CD4-positive, CD25-positive, alpha-beta regulatory T cell (primary cell): ENCODE results near the gene TIAM2. TPM values are rescaled to one million over a fixed set of nuclear protein-coding genes. Genes with fewer than 3 reads are reported as not detected.

Experiments
- ATAC-seq, 2 donors: fragments of 150-1000 bp; cut with Tn5 transposase; one replicate each; pipeline ENCODE4 v1.10.0; 2021; ENCODE audit warnings: low read depth in 2 of 2, moderate number of reproducible peaks in 2 of 2, moderate library complexity in 1 of 2
- DNase-seq, 3 donors: peaks; one replicate each; pipeline versions ENCODE4 v3.0.0 to v3.0.0-alpha.2; 2012 to 2022; ENCODE audit warnings: mixed read lengths in 1 of 3
- H3K27ac ChIP-seq: one replicate; pipeline ENCODE4 v1.7.0; 2013; ENCODE audit warnings: mild to moderate bottlenecking, low read length; ENCODE audit not compliant: insufficient read depth, poor library complexity, severe bottlenecking
- H3K27me3 ChIP-seq: one replicate; pipeline ENCODE4 v1.7.0; 2013; ENCODE audit warnings: low read length; ENCODE audit not compliant: control insufficient read depth, insufficient read depth
- H3K36me3 ChIP-seq: one replicate; pipeline ENCODE4 v1.7.0; 2013; ENCODE audit warnings: mild to moderate bottlenecking, low read length, moderate library complexity; ENCODE audit not compliant: control insufficient read depth, insufficient read depth
- H3K4me1 ChIP-seq: 2 replicates; pipeline ENCODE4 v1.7.0; 2013; ENCODE audit warnings: mild to moderate bottlenecking, low read length; ENCODE audit not compliant: insufficient read depth, control insufficient read depth, poor library complexity, severe bottlenecking
- H3K4me3 ChIP-seq: one replicate; pipeline ENCODE4 v1.7.0; 2013; ENCODE audit warnings: low read depth, mild to moderate bottlenecking, low read length, moderate library complexity
- H3K9me3 ChIP-seq, 2 experiments: 1 replicate in 1 of 2; 2 replicates in 1 of 2; pipeline ENCODE4 v1.7.0; 2013; ENCODE audit warnings: low read length in 2 of 2, mild to moderate bottlenecking in 1 of 2, moderate library complexity in 1 of 2; ENCODE audit not compliant: control insufficient read depth in 2 of 2
- H3K27ac Mint-ChIP-seq, 3 donors: one replicate each; pipeline ENCODE4 v1.8.0; 2020 to 2022; ENCODE audit warnings: mild to moderate bottlenecking in 3 of 3, mixed read lengths in 3 of 3, moderate library complexity in 2 of 3
- H3K27me3 Mint-ChIP-seq: one replicate; pipeline ENCODE4 v1.8.0; 2022; ENCODE audit warnings: mild to moderate bottlenecking, mixed read lengths
- H3K36me3 Mint-ChIP-seq: one replicate; pipeline ENCODE4 v1.8.0; 2020; ENCODE audit warnings: mixed read lengths
- H3K4me1 Mint-ChIP-seq, 4 donors: one replicate each; pipeline ENCODE4 v1.8.0; 2020 to 2022; ENCODE audit warnings: mixed read lengths in 4 of 4, mild to moderate bottlenecking in 1 of 4
- H3K4me3 Mint-ChIP-seq, 4 donors: one replicate each; pipeline ENCODE4 v1.8.0; 2020 to 2022; ENCODE audit warnings: mild to moderate bottlenecking in 4 of 4, mixed read lengths in 4 of 4, moderate library complexity in 3 of 4
- H3K9me3 Mint-ChIP-seq, 7 donors: one replicate each; pipeline ENCODE4 v1.8.0; 2020 to 2022; ENCODE audit warnings: mixed read lengths in 7 of 7, mild to moderate bottlenecking in 3 of 7, moderate library complexity in 2 of 7
- polyA plus RNA-seq, 4 donors: library from polyadenylated mRNA; unstranded; fragments of 300-500 nt; fragmentation: Illumina TruSeq; gene quantifications; one replicate each; pipeline ENCODE4 v1.2.3, GENCODE V29; 2021
- total RNA-seq: library from RNA; stranded (reverse); gene quantifications from one replicate; pipeline ENCODE4 v1.2.3, GENCODE V29; 2022

TIAM2 gene
- total and polyA plus RNA-seq, 5 donors from 2014 or later, result 0.66 to 5.9 (median 1.3) TPM

- no peak overlapping the region for H3K27ac Mint-ChIP-seq
- H3K4me3 Mint-ChIP-seq, result no peak overlapping the region
- DNase-seq (peak in 1 of 3 donors; percentile 24), ATAC-seq (peak in 1 of 2 donors; percentile 43)
- Histone ChIP-seq H3K4me3 (no peak overlapping the region), H3K36me3 (no peaks in the 10 kb centered on the region), H3K27me3 (no peaks in the 10 kb centered on the region), H3K27ac (no peak overlapping the region), H3K9me3 (no peaks in the 10 kb centered on the region), H3K4me1 (no peaks in the 10 kb centered on the region)
- no peaks in the 10 kb centered on the region for H3K27me3 Mint-ChIP-seq
- no peaks in the 10 kb centered on the region for H3K9me3 Mint-ChIP-seq
- peaks cover 3% of the 10 kb centered on the region for H3K36me3 Mint-ChIP-seq
- H3K4me1 Mint-ChIP-seq, result no peaks in the 10 kb centered on the region
These were observed 131.8 kb downstream of the TIAM2 start for GRCh38 chr6:155126727-155127439.

- H3K9me3 Mint-ChIP-seq, result no peaks in the 10 kb centered on the region
- no peak overlapping the region for H3K4me3 Mint-ChIP-seq
- H3K9me3 ChIP-seq, result no peaks in the 10 kb centered on the region
- no peaks in the 10 kb centered on the region for H3K4me1 Mint-ChIP-seq
- H3K27ac ChIP-seq, result no peak overlapping the region
- no peak for DNase-seq
- no peak for ATAC-seq
- H3K27ac Mint-ChIP-seq, result peak overlapping the region in 1 of 3 donors; percentile 48
- H3K4me1 ChIP-seq, result no peaks in the 10 kb centered on the region
- no peaks in the 10 kb centered on the region for H3K27me3 Mint-ChIP-seq
- no peaks in the 10 kb centered on the region for H3K27me3 ChIP-seq
- no peaks in the 10 kb centered on the region for H3K36me3 ChIP-seq
- peaks cover 3% of the 10 kb centered on the region for H3K36me3 Mint-ChIP-seq
- no peak overlapping the region for H3K4me3 ChIP-seq
These were observed 133.9 kb downstream of the TIAM2 start for GRCh38 chr6:155128977-155129376.

- H3K36me3 Mint-ChIP-seq, result peaks cover 3% of the 10 kb centered on the region
- Histone ChIP-seq H3K4me3 (no peak overlapping the region), H3K27ac (no peak overlapping the region), H3K36me3 (no peaks in the 10 kb centered on the region), H3K9me3 (no peaks in the 10 kb centered on the region), H3K4me1 (no peaks in the 10 kb centered on the region), H3K27me3 (no peaks in the 10 kb centered on the region)
- no peaks in the 10 kb centered on the region for H3K9me3 Mint-ChIP-seq
- no peak overlapping the region for H3K27ac Mint-ChIP-seq
- no peak for ATAC-seq
- H3K4me1 Mint-ChIP-seq, result no peaks in the 10 kb centered on the region
- no peaks in the 10 kb centered on the region for H3K27me3 Mint-ChIP-seq
- DNase-seq, result no peak
- no peak overlapping the region for H3K4me3 Mint-ChIP-seq
These were observed 134.6 kb downstream of the TIAM2 start for GRCh38 chr6:155129744-155130143.

- ATAC-seq (no peak), DNase-seq (no peak)
- H3K9me3 ChIP-seq, result no peaks in the 10 kb centered on the region
- no peaks in the 10 kb centered on the region for H3K27me3 Mint-ChIP-seq
- no peaks in the 10 kb centered on the region for H3K36me3 ChIP-seq
- no peaks in the 10 kb centered on the region for H3K9me3 Mint-ChIP-seq
- no peaks in the 10 kb centered on the region for H3K27me3 ChIP-seq
- no peak overlapping the region for H3K4me3 ChIP-seq
- H3K27ac Mint-ChIP-seq, result peak overlapping the region in 1 of 3 donors; percentile 43
- peaks cover 3% of the 10 kb centered on the region for H3K36me3 Mint-ChIP-seq
- H3K4me1 ChIP-seq, result no peaks in the 10 kb centered on the region
- no peak overlapping the region for H3K4me3 Mint-ChIP-seq
- H3K4me1 Mint-ChIP-seq, result no peaks in the 10 kb centered on the region
- H3K27ac ChIP-seq, result no peak overlapping the region
These were observed 135.2 kb downstream of the TIAM2 start for GRCh38 chr6:155130161-155130853.

- H3K27me3 Mint-ChIP-seq, result no peaks in the 10 kb centered on the region
- H3K36me3 Mint-ChIP-seq, result no peaks in the 10 kb centered on the region
- Histone ChIP-seq H3K9me3 (no peaks in the 10 kb centered on the region), H3K27ac (no peak overlapping the region), H3K27me3 (no peaks in the 10 kb centered on the region), H3K4me1 (no peaks in the 10 kb centered on the region), H3K36me3 (no peaks in the 10 kb centered on the region), H3K4me3 (no peak overlapping the region)
- H3K27ac Mint-ChIP-seq, result peak overlapping the region in 1 of 3 donors; percentile 16
- no peaks in the 10 kb centered on the region for H3K9me3 Mint-ChIP-seq
- H3K4me3 Mint-ChIP-seq, result no peak overlapping the region
- ATAC-seq (no peak), DNase-seq (no peak)
- no peaks in the 10 kb centered on the region for H3K4me1 Mint-ChIP-seq
These were observed 137.5 kb downstream of the TIAM2 start for GRCh38 chr6:155132617-155133016.

- H3K4me3 ChIP-seq, result no peak overlapping the region
- peaks cover 11% of the 10 kb centered on the region for H3K4me1 ChIP-seq
- Mint-ChIP-seq H3K27me3 (no peaks in the 10 kb centered on the region), H3K4me3 (no peak overlapping the region), H3K27ac (peak overlapping the region in 2 of 3 donors; percentile 83 to 97), H3K4me1 (peaks cover 14 to 39% (median 19%) of the 10 kb centered on the region in 4 donors), H3K36me3 (no peaks in the 10 kb centered on the region), H3K9me3 (peaks cover 0 to 3% (median 0%) of the 10 kb centered on the region in 7 donors)
- ATAC-seq, result no peak
- H3K27ac ChIP-seq, result no peak overlapping the region
- DNase-seq, result no peak
- no peaks in the 10 kb centered on the region for H3K27me3 ChIP-seq
- H3K36me3 ChIP-seq, result no peaks in the 10 kb centered on the region
- no peaks in the 10 kb centered on the region for H3K9me3 ChIP-seq
These were observed 145.9 kb downstream of the TIAM2 start for GRCh38 chr6:155141002-155141401.

GRCh38 chr6:155141512-155141911, 146.4 kb downstream of the TIAM2 start:
- DNase-seq (no peak), ATAC-seq (no peak)
- Histone ChIP-seq H3K36me3 (no peaks in the 10 kb centered on the region), H3K9me3 (no peaks in the 10 kb centered on the region), H3K27ac (no peak overlapping the region), H3K4me1 (peaks cover 11% of the 10 kb centered on the region), H3K27me3 (no peaks in the 10 kb centered on the region), H3K4me3 (no peak overlapping the region)
- Mint-ChIP-seq H3K4me1 (peaks cover 14 to 39% (median 19%) of the 10 kb centered on the region in 4 donors), H3K36me3 (no peaks in the 10 kb centered on the region), H3K27me3 (no peaks in the 10 kb centered on the region), H3K4me3 (no peak overlapping the region), H3K9me3 (peaks cover 0 to 3% (median 0%) of the 10 kb centered on the region in 7 donors), H3K27ac (peak overlapping the region in 2 of 3 donors; percentile 83 to 97)
